ENCODE results near the gene DPEP2.
"Not testable (repeated sequence)": the region's sequence is repeated elsewhere in the genome, so short reads cannot be mapped to it uniquely, and the experiment has no call there.

The DPEP2 gene

GRCh38 chr16:67998779-67999688 lies at the start of gene DPEP2:
TSS of gene DPEP2 (minus strand) at chr16:67999484. CDS start at chr16:67993212, 6,272 bp downstream.
- DNase-seq (ENCODE audit: insufficient read length, low spot score); FAIRE-seq: not testable (repeated sequence)

- DNase-seq (ENCODE audit: insufficient read length, low spot score) (no peak), FAIRE-seq (no peak)
- no peak for TF ChIP-seq POLR2A (IDR thresholded peaks at IDR 0.05; ENCODE audit: low read depth, low read length)
These were observed 48.7 kb upstream of the DPEP2 start for GRCh38 chr16:68047987-68048386.

- FAIRE-seq (no peak), DNase-seq (ENCODE audit: insufficient read length, low spot score) (no peak)
- no peak for TF ChIP-seq POLR2A (IDR thresholded peaks at IDR 0.05; ENCODE audit: low read depth, low read length)
These were observed 46.8 kb upstream of the DPEP2 start for GRCh38 chr16:68046106-68046505.

- no peak for TF ChIP-seq POLR2A (IDR thresholded peaks at IDR 0.05; ENCODE audit: low read depth, low read length)
- no peak for DNase-seq (ENCODE audit: insufficient read length, low spot score)
- FAIRE-seq = no peak
These were observed 42.5 kb upstream of the DPEP2 start for GRCh38 chr16:68041783-68042182.

GRCh38 chr16:68040506-68041288 lies 41.4 kb upstream of the DPEP2 start:
- FAIRE-seq (no peak), DNase-seq (ENCODE audit: insufficient read length, low spot score) (peak; percentile 45)
- TF ChIP-seq POLR2A (IDR thresholded peaks at IDR 0.05; ENCODE audit: low read depth, low read length) = no peak

- no peak for FAIRE-seq
- no peak for DNase-seq (ENCODE audit: insufficient read length, low spot score)
- no peak for TF ChIP-seq POLR2A (IDR thresholded peaks at IDR 0.05; ENCODE audit: low read depth, low read length)
These were observed 38.7 kb upstream of the DPEP2 start for GRCh38 chr16:68037841-68038597.

GRCh38 chr16:68035227-68035626 lies 35.9 kb upstream of the DPEP2 start:
- FAIRE-seq (no peak), DNase-seq (ENCODE audit: insufficient read length, low spot score) (no peak)
- TF ChIP-seq POLR2A (IDR thresholded peaks at IDR 0.05; ENCODE audit: low read depth, low read length) = no peak

GRCh38 chr16:68033101-68033500 lies 33.8 kb upstream of the DPEP2 start:
- no peak for FAIRE-seq

GRCh38 chr16:68031951-68032350 lies 32.7 kb upstream of the DPEP2 start:
- no peak for FAIRE-seq
- no peak for TF ChIP-seq POLR2A (IDR thresholded peaks at IDR 0.05; ENCODE audit: low read depth, low read length)
- no peak for DNase-seq (ENCODE audit: insufficient read length, low spot score)

More at GRCh38 chr16:68033101-68033500, 33.8 kb upstream of the DPEP2 start:
- TF ChIP-seq POLR2A (IDR thresholded peaks at IDR 0.05; ENCODE audit: low read depth, low read length) = no peak
- DNase-seq (ENCODE audit: insufficient read length, low spot score) = no peak

- not testable (repeated sequence) for FAIRE-seq; DNase-seq (ENCODE audit: insufficient read length, low spot score)
These were observed 30.8 kb upstream of the DPEP2 start for GRCh38 chr16:68030108-68030507.

GRCh38 chr16:68028996-68029395 lies 29.7 kb upstream of the DPEP2 start:
- no peak for DNase-seq (ENCODE audit: insufficient read length, low spot score)

GRCh38 chr16:68022728-68023537 lies 23.6 kb upstream of the DPEP2 start, which contains the start of the genes DDX28 and DUS2:
TSS of gene DDX28 (minus strand) at chr16:68023232. CDS start at chr16:68023202, 30 bp downstream.
TSS of gene DUS2 (plus strand) at chr16:68023284. CDS start at chr16:68038024, 14,740 bp downstream.
- FAIRE-seq = no peak
- DNase-seq (ENCODE audit: insufficient read length, low spot score) = peak; percentile 48
- peak; percentile 61; the same call in 1 of the 2 replicates for TF ChIP-seq POLR2A (IDR thresholded peaks at IDR 0.05; ENCODE audit: low read depth, low read length)

More at GRCh38 chr16:68028996-68029395, 29.7 kb upstream of the DPEP2 start:
- FAIRE-seq = no peak
- no peak for TF ChIP-seq POLR2A (IDR thresholded peaks at IDR 0.05; ENCODE audit: low read depth, low read length)

GRCh38 chr16:68022278-68022727 lies 23.0 kb upstream of the DPEP2 start:
- TF ChIP-seq POLR2A (IDR thresholded peaks at IDR 0.05; ENCODE audit: low read depth, low read length) = no peak
- FAIRE-seq = no peak
- no peak for DNase-seq (ENCODE audit: insufficient read length, low spot score)

Measured in H54 (cell line).